Measurements from ENCODE around the gene PIGT.

DNA sequence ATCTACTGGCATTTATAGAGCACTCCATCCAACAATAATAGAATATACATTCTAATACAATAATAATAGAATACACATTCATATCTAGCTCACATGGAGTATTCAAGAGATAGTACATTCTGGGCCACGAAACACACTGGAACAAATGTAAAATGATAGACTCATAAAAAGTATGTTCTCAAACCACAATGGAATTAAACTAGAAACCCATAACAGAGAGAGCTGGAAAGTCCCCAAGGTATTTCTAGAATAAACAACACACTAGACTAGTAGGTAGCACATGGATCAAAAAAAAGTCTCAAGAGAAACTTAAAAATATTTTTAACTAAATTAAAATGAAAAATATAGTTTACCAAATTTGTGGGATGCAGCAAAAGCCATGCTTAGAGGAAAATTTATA lies 28.7 kb upstream of the PIGT start:
- no peak for TF ChIP-seq FOXA1 (IDR thresholded peaks at IDR 0.05)
- TF ChIP-seq L3MBTL2 (conservative IDR thresholded peaks at IDR 0.05): no peak
- no peak for TF ChIP-seq FOXK2 (IDR thresholded peaks at IDR 0.05)
- no peak for TF ChIP-seq ARNT (IDR thresholded peaks at IDR 0.05)
- no peak for TF ChIP-seq SP1 (IDR thresholded peaks at IDR 0.05)
- TF ChIP-seq ZNF384 (IDR thresholded peaks at IDR 0.05): no peak
